ENCODE data around the gene CXCR3. TPM values are rescaled to one million over a fixed set of nuclear protein-coding genes. Genes with fewer than 3 reads are reported as not detected.

CXCR3 gene
- total and polyA plus RNA-seq, 9 donors = 0.08 to 0.34 (median 0.18) TPM; not detected in 3

GRCh38 chrX:71581210-71581609 lies 37.1 kb downstream of the CXCR3 start:
- Histone ChIP-seq H3K4me3 (no peak overlapping the region), H3K27me3 (no peaks in the 10 kb centered on the region), H3K4me1 (ENCODE audit: insufficient read depth) (no peaks in the 10 kb centered on the region), H3K9me3 (no peaks in the 10 kb centered on the region), H3K36me3 (no peaks in the 10 kb centered on the region), H3K27ac (no peak overlapping the region)
- TF ChIP-seq EP300 (IDR thresholded peaks at IDR 0.05) (no peak), POLR2A (IDR thresholded peaks at IDR 0.05) (no peak), CTCF (IDR thresholded peaks at IDR 0.05) (no peak)
- WGBS, 3 donors = 64 to 67% (median 66%) methylated on average over 5 of the region's 5 CpGs
- intact Hi-C loops (cut with DNase I) = no loop called here
- DNase-seq = no peak

- Histone ChIP-seq H3K9me3 (no peaks in the 10 kb centered on the region), H3K27me3 (no peaks in the 10 kb centered on the region), H3K36me3 (no peaks in the 10 kb centered on the region), H3K27ac (no peak overlapping the region), H3K4me3 (no peak overlapping the region), H3K4me1 (ENCODE audit: insufficient read depth) (no peaks in the 10 kb centered on the region)
- TF ChIP-seq POLR2A (IDR thresholded peaks at IDR 0.05) (no peak), EP300 (IDR thresholded peaks at IDR 0.05) (no peak), CTCF (IDR thresholded peaks at IDR 0.05) (no peak)
- 75 to 80% (median 79%) methylated on average over 7 of the region's 7 CpGs for WGBS, 3 donors
- no peak for DNase-seq
- intact Hi-C loops (cut with DNase I) = loop anchor here in 1 of 4 donors (10.0 kb wide), 1 partner anchor 185 kb away; no protein-coding TSS in a partner anchor
Observed at GRCh38 chrX:71579990-71580380, 38.3 kb downstream of the CXCR3 start.

GRCh38 chrX:71579136-71579989 lies 38.9 kb downstream of the CXCR3 start:
- intact Hi-C loops (cut with DNase I) = loop anchor here in 1 of 4 donors (10.0 kb wide), 1 partner anchor 185 kb away; no protein-coding TSS in a partner anchor
- WGBS, 3 donors = 90 to 91% (median 90%) methylated on average over 26 of the region's 26 CpGs
- H3K4me1 ChIP-seq (ENCODE audit: insufficient read depth) = no peaks in the 10 kb centered on the region
- DNase-seq = no peak
- no peaks in the 10 kb centered on the region for H3K27me3 ChIP-seq
- TF ChIP-seq POLR2A (IDR thresholded peaks at IDR 0.05) (no peak), CTCF (IDR thresholded peaks at IDR 0.05) (no peak), EP300 (IDR thresholded peaks at IDR 0.05) (no peak)
- H3K9me3 ChIP-seq = no peaks in the 10 kb centered on the region
- no peak overlapping the region for H3K27ac ChIP-seq
- H3K36me3 ChIP-seq = no peaks in the 10 kb centered on the region
- no peak overlapping the region for H3K4me3 ChIP-seq

- Histone ChIP-seq H3K4me1 (ENCODE audit: insufficient read depth) (no peaks in the 10 kb centered on the region), H3K4me3 (no peak within 1 kb of the TSS), H3K27me3 (no peaks in the 10 kb centered on the region), H3K36me3 (no peaks in the 10 kb centered on the region), H3K9me3 (no peaks in the 10 kb centered on the region), H3K27ac (no peak within 1 kb of the TSS)
- no peak for DNase-seq
- intact Hi-C loops (cut with DNase I) = loop anchor here in 1 of 4 donors (10.0 kb wide), 1 partner anchor 184 kb away; no protein-coding TSS in a partner anchor
- TF ChIP-seq POLR2A (IDR thresholded peaks at IDR 0.05) (no peak), CTCF (IDR thresholded peaks at IDR 0.05) (no peak), EP300 (IDR thresholded peaks at IDR 0.05) (no peak)
- WGBS, 3 donors = 93 to 94% (median 93%) methylated on average over 48 of the region's 48 CpGs
Observed at GRCh38 chrX:71578253-71579135, 39.8 kb downstream of the CXCR3 start, which contains the start of gene GCNA. TSS of gene GCNA (plus strand) at chrX:71578437. CDS start at chrX:71580822, 2,385 bp downstream.

Data from ovary (tissue), 9 donors.